Measurements from ENCODE around the gene IL24.

The IL24 gene

DNA sequence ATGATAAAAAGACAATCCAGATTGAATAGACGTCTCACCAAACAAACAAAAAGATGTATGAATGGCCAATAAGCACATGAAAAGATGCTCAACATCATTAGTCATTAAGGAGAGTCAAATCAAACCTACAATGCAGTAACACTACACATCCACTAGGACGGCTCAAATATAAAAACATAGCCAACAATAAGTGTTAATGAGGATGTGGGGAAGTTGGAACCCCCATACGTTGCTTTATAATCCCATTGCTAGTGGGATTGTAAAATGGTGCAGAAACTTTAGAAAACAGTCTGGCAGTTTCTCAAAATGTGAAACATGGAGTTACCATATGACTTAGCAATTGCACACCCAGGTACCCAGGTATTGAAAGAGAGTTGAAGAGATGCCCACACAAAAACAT is 14.7 kb upstream of the IL24 start:
- DNase-seq: no peak

DNA sequence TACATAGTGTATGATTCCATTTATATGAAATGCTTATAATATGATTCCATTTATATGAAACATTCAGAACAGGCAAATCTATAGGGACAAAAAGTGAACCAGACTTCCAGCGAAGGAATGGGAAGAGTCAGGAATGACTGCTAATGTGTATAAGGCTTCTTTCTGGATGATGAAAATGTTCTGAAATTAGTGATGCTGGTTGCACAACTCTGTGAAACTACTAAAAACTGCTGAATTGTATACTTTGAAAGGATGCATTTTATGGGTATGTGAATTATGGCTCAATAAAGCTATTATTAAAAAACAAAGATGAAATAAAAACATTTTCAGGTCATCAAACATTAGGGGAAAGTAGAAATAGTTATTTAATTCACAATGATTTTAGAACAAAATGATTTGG is 14.1 kb upstream of the IL24 start:
- no peak for DNase-seq

DNA sequence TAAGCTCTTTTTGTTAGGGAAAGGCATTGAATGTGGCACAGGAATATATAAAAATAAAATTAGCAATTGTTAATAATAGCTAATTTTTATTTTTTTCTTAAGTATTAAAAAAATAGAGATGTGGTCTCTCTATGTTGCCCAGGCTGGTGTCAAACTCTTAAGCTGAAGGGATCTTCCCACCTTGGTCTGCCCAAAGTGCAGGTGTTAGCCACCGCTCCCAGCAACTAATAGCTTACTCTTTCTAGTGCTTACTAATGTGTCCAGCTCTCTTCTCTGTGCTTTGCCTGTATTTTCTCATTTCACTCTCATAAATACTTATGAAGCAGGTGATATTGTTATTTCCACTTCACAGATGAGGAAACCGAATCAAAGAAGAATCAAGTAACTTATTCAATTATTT is 13.4 kb upstream of the IL24 start:
- no peak for DNase-seq

DNA sequence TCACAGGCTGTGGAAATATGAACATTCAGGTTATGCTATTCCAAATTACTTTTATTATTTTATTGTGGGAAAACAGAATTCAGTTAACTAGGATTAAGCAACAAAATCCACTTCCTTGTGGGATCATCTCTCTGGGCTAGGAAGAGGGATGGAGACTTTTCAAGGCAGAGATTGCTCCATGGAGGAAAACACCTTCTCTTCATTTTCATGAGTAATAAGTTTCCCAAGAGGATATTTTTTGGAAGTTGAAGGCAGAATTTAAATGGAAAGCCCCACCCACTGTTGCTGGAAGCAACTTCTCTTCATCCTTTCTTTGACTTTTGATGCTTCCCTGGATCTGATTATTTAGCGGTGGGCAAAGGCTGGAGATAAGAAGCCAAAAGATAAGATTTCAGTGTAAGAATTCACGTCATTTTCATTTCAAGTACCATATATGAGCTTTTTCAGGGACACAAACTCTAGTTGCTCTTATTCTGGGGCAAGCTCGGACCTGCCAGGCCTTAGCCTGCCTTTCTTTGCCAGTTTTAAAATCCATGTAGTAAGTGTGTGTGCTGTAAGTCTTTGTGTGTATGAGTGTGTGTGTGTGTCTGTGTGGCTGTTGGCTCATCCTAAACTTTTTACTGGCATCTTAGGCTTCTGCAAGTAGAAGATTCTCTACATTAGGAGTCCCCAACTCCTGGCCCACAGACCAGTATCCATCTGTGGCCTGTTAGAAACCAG is 11.7 kb upstream of the IL24 start:
- no peak for DNase-seq

DNA sequence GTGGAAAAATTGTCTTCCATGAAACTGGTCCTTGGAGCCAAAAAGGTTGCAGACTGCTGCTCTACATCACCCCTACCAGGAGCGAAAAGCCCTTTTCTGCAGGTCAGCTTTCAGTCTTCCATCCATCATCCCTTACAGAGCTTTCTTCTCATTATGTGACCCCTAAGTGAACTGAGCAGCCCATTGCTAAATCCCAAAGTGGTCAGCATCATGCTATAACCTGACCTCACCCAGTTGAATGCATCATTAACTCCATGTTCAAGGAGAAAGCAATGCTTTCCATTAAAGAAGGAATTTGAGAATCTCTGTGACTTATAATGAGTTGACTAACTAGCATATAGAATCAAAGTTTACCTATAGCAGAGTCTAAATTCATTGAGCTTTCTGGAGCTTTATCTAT is 10.4 kb upstream of the IL24 start:
- no peak for DNase-seq

DNA sequence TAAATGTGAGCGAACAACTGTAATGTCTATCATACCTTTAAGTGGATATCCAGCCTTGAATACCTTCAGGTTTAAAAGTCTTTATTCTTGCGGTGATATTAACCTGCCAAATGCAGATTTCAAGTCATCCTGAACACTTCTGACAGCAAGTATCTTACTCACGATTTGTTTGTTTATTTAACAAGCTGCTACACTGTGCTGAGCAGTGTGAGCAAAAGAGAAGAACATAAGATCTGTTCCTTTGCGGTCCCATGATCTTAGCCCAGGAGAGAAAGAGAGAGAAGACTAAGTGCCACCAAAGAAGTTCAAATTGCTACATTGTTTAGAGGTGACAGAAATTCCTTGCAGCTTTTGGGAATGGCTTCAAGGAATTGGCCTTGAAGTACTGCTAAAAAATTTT is 9.5 kb upstream of the IL24 start:
- DNase-seq: no peak

DNA sequence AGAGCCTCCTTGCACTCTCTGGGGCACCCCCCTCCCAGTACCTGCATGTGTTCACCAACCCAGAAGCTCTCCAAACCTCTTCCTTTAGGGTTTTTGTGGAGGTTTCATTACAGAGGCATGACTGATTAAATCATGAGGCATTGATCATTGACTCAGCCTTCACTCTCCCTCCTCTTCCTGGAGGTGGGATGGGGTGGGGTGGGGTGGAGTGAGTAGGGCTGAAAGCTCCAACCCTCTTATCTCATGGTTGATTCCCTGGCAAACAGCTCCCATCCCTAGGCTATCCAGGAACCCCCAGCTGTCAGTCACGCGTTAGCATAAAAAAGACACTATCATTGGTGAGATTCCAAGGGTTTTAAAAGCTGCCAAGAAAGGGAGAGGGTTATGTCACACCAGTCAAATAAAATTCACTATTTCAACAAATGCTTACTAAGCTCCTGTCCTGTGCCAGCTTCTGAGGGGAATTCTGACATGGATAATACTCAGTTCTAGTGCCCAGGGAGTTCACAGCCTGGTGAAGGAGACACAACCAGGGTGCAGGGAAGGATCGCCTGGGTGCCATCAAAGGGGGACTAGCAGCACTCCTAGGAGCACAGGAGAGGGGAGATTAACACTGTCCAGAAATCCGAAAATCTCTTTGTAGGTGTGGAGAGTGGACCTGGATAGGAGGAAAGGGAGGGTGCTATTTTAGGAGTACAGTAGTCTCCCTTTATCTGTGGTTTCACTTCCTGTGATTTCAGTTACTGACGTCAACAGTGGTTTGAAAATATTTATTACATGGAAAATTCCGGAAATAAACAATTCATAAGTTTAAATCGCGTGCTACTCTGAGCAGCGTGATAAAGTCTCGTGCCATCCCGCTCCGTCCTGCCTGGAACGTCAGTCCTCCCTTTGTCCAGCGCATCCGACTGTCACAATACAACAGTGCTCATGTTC is 6.8 kb upstream of the IL24 start:
- no peak for DNase-seq

DNA sequence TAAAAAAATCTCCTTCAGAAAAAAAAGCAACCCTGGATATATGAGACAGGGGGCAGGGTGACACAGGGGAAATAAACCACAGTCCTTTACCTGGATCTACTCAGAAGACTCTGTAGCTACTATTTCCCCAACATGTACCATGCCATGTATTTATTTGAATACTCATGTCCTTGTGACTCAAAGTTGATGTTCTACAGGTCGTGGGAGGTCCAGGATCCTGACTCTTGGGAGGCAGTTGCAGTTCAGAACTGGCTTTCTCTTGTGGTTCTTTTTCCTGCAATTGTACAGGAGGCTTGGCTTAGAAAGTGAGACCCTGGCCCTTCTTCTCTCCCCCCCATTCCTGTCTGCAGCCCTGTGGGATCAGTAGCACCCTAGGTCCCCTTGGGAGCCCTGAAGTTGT is 5.8 kb upstream of the IL24 start:
- no peak for DNase-seq

DNA sequence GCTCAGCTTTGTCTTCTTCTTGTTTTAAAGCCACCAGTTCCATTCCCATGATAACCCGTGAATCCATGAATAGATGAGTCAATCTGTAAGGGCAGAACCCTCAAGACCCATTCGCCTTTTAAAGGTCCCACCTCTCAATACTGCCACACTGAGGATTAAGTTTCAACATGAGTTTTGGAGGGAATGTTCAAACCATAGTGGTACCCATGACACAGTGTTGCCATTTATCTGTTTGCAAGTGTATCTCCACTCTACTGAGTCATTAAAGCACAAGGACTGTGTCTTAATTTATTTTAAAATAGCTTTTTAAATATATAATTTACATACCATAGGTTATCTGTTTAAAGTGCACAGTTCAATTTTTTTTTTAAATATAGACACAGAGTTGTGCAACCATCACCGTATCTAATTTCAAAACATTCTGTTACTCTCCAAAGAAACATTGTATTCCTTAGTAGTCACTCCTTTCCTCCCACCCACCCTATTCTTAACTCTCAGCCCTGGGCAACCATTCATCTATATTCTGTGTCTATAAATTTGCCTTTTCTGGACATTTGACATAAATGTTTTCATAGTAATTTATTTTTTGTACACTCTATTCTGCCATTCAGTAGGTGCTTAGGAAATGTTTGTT is 4.8 kb upstream of the IL24 start:
- no peak for DNase-seq

DNA sequence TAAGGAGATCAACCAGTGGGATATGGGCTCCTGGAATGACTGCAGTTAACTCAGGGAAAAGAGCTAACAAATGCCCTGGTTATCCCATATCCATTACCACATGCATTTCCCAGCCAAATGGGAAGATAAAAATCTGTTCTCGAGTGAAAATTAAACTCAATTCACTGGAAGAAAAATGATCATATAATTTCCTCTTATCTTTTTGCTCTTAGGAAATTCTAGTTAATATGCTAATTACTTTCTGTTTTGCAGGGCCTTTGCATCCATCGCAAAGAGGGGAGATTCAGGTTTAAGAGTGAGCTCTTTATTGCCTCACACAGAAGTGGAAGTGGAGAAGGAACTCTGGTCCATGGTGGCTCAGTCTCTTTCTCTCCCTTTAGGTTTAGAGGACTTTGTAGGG is 3.9 kb upstream of the IL24 start:
- no peak for DNase-seq

DNA sequence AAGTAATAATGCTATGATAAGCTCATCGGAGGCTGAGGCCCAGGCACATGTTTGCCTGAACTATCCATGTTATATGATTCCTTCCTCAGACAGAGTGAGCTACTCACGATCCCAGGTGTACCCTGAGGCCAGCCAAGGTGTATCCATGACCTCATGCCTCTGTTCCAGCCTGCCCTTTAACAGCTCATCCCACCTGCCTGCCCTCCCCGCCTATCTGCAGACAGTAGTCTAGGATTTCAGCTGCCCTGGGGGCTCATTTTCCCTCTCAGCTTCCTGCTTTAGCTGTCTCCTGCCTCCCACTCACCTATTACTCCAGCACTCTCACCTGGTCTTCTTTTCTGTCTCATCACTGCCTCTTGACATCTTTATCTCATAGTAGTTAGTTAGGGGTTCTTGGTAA is 1.9 kb upstream of the IL24 start:
- no peak for DNase-seq

DNA sequence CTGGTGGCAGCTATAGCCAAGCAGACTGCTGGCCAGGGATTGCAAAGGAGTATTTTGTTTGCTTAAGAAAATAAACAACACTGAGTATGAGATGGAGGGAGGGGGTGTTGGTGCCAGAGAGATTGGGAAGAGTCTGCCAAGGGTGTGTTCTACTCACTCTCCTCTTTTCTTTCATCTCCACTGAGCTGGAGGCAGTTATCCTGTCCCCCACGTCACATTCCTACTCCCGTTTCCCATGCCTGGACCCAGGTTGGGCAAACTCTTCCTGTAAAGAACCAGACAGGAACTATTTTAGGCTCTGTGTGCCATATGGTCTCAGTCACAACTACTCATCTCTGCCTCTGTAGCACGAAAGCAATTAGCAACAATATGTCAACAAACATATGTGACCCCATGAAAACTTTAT is 1.4 kb upstream of the IL24 start:
- no peak for DNase-seq

DNA sequence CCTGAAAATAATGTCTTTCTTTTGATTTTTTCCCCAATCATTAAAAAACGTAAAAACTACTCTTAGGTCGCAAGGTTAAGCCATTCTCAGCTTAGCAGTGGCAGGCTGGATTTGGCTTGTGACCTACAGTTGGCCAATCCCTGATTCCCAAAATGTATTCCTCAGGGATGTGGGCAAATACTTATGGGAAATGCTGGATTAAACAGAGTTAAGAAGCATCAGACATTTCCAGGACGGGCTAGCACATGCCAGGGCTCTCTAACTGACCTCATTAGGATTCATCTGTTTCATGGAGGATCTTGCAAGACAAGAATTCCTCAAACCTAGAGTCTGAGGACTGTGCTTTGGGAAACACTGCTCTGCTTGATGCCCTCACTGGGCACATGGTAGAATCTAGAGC is 982 bp upstream of the IL24 start:
- DNase-seq: no peak

DNA sequence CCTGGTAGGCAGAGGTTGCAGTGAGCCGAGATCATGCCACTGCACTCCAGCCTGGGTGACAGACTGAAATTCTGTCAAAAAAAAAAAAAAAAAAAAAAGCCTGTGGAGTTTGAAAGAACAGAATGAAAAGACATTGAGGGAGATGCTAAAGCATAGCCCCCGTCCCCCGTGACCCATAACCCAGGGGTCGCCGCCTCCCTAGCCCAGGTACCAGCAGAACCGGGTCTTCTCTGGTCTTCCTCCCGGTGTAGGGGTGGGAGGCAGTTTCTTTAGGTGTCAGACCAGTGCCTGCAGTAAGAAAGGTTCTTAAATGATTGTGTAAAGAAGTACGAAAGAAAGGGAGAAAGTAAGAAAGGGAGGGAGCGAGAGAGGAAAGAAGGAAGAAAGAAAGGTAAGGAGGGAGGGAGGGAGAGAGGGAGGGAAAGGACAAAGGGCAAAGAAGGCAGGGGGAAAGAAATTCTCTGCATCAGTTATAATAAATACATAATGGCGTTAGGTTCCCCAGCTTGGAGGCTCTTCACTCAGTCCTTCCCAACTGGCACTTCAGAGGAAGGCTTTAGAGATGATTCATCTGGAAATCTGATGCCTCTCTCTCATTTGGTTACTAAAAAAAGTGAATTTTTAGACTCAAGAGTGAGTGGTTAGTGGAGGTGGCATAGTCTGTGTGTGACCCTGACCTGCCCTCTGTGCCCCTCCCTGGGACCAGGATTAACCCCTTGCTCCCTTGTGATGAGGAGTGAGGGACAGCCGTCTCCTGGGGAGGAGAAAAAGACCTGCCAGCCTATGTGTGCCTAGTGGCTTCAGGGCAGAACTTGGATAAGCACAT is 1.1 kb downstream of the IL24 start:
- no peak for DNase-seq

DNA sequence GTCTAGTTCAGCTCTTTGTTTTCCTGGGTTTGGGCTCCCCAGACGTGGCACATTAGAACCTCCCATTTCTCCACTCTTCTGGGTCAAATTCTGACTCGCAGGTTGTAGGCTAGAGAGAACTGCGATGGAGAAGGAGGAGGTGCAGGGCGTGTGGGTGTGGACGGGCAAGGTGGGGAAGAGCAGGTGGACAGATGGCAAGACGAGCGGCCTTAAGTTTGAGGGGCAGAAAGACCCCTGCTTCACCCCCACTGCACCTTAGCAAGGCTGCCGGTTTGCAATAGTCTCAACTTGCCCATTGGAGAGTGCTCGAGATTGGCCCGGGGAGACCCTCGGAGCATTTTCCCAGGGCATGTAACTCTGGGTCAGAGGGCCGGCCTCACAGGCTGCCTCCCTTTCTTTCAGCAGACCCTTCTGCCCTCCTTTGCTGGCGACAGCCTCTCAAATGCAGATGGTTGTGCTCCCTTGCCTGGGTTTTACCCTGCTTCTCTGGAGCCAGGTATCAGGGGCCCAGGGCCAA is 1.7 kb downstream of the IL24 start:
- no peak for DNase-seq

DNA sequence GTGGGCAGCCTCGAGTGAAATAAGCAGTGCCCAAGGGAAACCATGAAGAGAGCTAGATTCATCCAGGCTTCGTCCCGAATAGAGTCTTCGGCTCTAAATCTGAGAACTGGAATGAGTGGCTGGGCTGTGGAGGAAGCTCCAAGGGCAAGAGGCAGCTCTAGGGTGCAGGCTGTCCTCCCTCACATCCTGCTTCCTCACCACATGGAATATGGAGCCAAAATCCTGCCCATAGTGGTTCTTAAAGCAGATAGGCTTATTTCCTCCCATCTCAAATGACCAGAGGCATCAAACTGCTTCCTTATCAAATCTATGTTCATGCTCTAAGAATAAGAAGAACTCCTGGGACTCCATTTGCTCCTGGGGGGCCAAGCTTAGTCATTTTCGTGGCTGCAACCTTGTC is 2.5 kb downstream of the IL24 start:
- no peak for DNase-seq

DNA sequence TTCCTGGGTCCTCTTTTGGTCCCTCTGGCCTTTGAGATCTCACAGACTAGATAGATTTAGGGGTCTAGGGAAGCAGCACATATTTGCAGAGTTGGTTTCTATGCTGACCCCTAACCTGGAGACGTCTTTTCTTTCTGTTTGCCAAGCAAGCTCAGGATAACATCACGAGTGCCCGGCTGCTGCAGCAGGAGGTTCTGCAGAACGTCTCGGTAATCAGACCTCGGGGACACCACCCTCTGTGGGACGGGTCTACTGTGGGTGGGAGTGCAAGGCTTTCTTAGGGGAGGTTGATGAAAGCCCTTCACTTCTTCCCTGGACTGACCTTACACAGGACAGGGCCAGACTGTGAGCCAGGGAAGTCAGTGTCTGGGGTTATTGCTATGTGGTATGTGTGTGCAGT is 2.9 kb downstream of the IL24 start:
- DNase-seq: no peak

DNA sequence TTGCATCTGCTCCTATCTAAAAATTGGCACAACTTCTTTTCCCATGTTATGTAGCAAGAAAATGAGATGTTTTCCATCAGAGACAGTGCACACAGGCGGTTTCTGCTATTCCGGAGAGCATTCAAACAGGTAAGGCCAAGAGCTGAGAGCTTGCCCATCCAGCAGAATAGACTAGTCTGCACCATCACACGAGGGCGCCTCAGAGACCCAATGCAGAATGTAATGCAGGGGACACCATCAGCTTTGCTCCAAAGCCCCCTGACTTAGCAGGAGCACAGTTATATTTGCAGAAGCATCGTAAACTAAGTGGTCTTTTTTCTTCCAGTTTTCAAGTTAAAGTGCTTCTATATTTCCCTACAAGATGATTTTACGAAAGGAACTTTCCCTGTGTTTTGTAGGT is 4.7 kb downstream of the IL24 start:
- DNase-seq: no peak

DNA sequence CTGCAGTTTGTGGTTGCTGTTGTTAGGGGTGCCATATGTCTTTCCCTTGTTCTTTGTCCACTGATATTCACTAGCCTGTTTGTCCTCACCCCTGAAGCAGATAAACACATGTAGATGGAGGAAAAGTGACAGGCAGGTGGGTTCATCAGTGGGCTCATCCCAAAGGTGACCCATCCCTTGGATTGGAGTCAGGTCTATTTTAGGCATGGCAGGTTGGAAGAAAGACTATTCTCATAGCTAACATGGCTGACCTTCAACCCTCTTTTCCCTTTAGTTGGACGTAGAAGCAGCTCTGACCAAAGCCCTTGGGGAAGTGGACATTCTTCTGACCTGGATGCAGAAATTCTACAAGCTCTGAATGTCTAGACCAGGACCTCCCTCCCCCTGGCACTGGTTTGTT is 5.5 kb downstream of the IL24 start:
- no peak for DNase-seq

DNA sequence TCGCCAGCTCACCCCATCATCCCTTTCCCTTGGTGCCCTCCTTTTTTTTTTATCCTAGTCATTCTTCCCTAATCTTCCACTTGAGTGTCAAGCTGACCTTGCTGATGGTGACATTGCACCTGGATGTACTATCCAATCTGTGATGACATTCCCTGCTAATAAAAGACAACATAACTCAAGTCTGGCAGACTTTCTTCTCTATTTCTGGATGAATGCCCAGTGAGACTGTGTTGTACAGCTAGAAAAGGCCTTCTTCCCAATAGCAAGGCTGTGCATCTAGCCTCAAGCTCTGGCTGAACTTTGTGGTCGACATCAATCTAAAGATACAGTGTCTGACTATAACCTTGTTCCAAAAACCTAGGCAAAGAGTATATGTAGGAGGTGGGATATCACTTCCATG is 6.4 kb downstream of the IL24 start:
- no peak for DNase-seq

DNA sequence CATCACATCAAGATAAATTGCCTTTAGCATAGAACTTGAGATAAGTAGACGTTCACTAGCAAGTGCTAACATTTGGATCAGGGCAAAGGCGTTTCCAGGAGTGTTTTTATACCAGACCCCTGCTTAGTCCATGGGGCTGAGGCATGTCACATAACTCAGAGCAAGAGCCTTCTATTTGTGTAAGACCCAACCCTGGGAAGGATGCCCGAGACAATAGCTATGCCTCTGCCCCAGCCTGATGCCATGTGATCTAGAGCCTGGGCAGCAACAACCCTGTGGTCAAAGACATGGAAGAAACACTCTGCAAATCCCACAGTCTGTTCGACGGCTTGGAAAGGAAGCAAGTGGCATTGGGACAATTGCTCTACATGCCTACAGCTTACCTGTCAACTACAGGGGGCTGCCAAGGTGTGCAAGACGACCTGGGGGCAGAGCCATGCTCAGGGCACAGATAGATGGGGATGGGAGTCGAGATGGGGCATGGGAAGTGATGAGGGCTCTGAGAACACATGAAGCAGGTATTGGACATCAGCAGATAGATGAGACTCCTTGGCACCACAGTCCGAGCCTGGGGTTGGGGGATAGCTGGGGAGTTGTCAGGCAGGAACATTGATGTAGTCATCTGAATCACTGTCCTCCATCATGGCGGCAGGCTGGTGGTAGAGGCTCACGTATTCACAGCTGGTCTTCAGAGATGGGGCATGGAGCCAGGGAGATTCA is 7.3 kb downstream of the IL24 start:
- no peak for DNase-seq
